GM12892 (cell line): ENCODE data around the gene FURIN.

Experiments
- POLR2A ChIP-seq: IDR thresholded peaks from 2 replicates; pipeline ENCODE4 v1.6.1; 2011; ENCODE audit warnings: low read depth, low read length, control low read depth
- POLR2AphosphoS5 ChIP-seq: IDR thresholded peaks from 2 replicates; pipeline ENCODE4 v1.6.1; 2011; ENCODE audit warnings: low read depth, low read length, control low read depth
- TAF1 ChIP-seq: IDR thresholded peaks from 2 replicates; pipeline ENCODE4 v1.6.1; 2011; ENCODE audit warnings: low read depth, mild to moderate bottlenecking, control low read depth, low read length, borderline replicate concordance

DNA sequence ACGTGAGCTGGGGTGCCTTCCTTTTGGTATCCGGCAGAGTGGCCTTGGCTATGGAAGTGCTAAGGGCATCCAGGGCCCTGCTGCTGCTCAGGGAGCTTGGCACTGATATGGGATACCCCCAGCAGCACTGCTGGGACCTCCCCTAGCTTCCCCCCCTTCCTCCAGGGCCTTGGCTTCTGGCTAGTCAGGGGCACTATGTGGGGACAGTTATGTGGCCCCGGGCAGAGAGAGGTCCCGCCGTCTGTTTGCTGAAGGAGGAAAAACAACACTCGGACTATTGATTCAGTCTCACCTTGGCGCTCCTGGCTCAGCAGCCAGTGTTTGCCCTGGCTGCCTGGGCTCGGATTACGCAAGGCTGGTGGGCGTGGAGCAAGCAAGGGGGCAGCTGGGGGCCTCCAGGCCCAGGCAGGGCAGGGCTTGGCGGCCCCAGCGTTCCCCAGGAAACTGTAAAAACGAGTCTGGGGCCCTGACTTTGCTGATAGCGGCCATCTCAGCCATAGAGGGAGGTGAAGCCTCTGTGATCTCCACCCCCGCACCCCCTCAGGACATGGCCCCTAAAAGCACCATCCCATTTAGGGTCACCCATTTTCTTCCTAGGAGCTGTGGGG is 5.7 kb downstream of the FURIN start:
- TF ChIP-seq POLR2A (no peak), TAF1 (no peak), POLR2AphosphoS5 (no peak)
